ENCODE results near the gene TRPM3. TPM values are rescaled to one million over a fixed set of nuclear protein-coding genes. Genes with fewer than 3 reads are reported as not detected.
"Not testable (repeated sequence)": the region's sequence is repeated elsewhere in the genome, so short reads cannot be mapped to it uniquely, and the experiment has no call there.

TRPM3 gene
- total and polyA plus RNA-seq, 12 donors = 0.27 to 5.3 (median 1.8) TPM

- Histone ChIP-seq H3K9me3 (replicated peaks in 1 of 3) (no peaks in the 10 kb centered on the region), H3K27me3 (no peaks in the 10 kb centered on the region), H3K4me3 (no peak overlapping the region), H3K4me1 (replicated peaks in 1 of 2) (no peaks in the 10 kb centered on the region), H3K27ac (no peak overlapping the region), H3K36me3 (replicated peaks in 1 of 2) (no peaks in the 10 kb centered on the region)
- TF ChIP-seq CTCF (IDR thresholded peaks at IDR 0.05) (no peak), POLR2A (IDR thresholded peaks at IDR 0.05) (no peak)
- WGBS, 4 donors = 68 to 86% (median 78%) methylated on average over 4 of the region's 4 CpGs
- no peak for DNase-seq
- intact Hi-C loops (cut with DNase I) = no loop called here
These were observed 141.5 kb downstream of the TRPM3 start for GRCh38 chr9:70979966-70980365.

GRCh38 chr9:70978085-70978484 is 143.3 kb downstream of the TRPM3 start:
- intact Hi-C loops (cut with DNase I) = no loop called here
- H3K27me3 ChIP-seq = no peaks in the 10 kb centered on the region
- 80 to 94% (median 84%) methylated on average over 2 to 3 of the region's 3 CpGs for WGBS, 4 donors
- no peak for DNase-seq
- no peaks in the 10 kb centered on the region for H3K36me3 ChIP-seq (replicated peaks in 1 of 2)
- H3K4me3 ChIP-seq = no peak overlapping the region
- TF ChIP-seq POLR2A (IDR thresholded peaks at IDR 0.05) (no peak), CTCF (IDR thresholded peaks at IDR 0.05) (no peak)
- H3K27ac ChIP-seq = no peak overlapping the region
- no peaks in the 10 kb centered on the region for H3K9me3 ChIP-seq (replicated peaks in 1 of 3)
- H3K4me1 ChIP-seq (replicated peaks in 1 of 2) = no peaks in the 10 kb centered on the region

GRCh38 chr9:70975821-70976220 is 145.6 kb downstream of the TRPM3 start:
- H3K9me3 ChIP-seq (replicated peaks in 1 of 3) = no peaks in the 10 kb centered on the region
- H3K36me3 ChIP-seq (replicated peaks in 1 of 2) = no peaks in the 10 kb centered on the region
- H3K27me3 ChIP-seq = no peaks in the 10 kb centered on the region
- intact Hi-C loops (cut with DNase I) = no loop called here
- no peak overlapping the region for H3K27ac ChIP-seq
- TF ChIP-seq CTCF (IDR thresholded peaks at IDR 0.05) = no peak
- TF ChIP-seq POLR2A (IDR thresholded peaks at IDR 0.05) = no peak
- no peak for DNase-seq
- no peak overlapping the region for H3K4me3 ChIP-seq
- 74 to 85% (median 79%) methylated on average over 5 of the region's 5 CpGs for WGBS, 4 donors
- no peaks in the 10 kb centered on the region for H3K4me1 ChIP-seq (replicated peaks in 1 of 2)

GRCh38 chr9:70971723-70972122 is 149.7 kb downstream of the TRPM3 start:
- Histone ChIP-seq H3K27ac (no peak overlapping the region), H3K27me3 (no peaks in the 10 kb centered on the region), H3K36me3 (replicated peaks in 1 of 2) (no peaks in the 10 kb centered on the region), H3K4me1 (replicated peaks in 1 of 2) (no peaks in the 10 kb centered on the region), H3K9me3 (replicated peaks in 1 of 3) (no peaks in the 10 kb centered on the region), H3K4me3 (no peak overlapping the region)
- DNase-seq = no peak
- TF ChIP-seq POLR2A (IDR thresholded peaks at IDR 0.05) (no peak), CTCF (IDR thresholded peaks at IDR 0.05) (no peak)
- 78 to 86% (median 84%) methylated on average over 1 of the region's 1 CpG for WGBS, 4 donors
- intact Hi-C loops (cut with DNase I) = no loop called here

GRCh38 chr9:70966380-70966779 is 155.0 kb downstream of the TRPM3 start:
- intact Hi-C loops (cut with DNase I); H3K9me3 ChIP-seq (replicated peaks in 1 of 3); H3K4me1 ChIP-seq (replicated peaks in 1 of 2); H3K36me3 ChIP-seq (replicated peaks in 1 of 2); H3K27ac ChIP-seq; DNase-seq; H3K27me3 ChIP-seq; H3K4me3 ChIP-seq: not testable (repeated sequence)
- 82 to 91% (median 89%) methylated on average over 3 of the region's 3 CpGs for WGBS, 4 donors

Data from adrenal gland (tissue), 12 donors.